Activated CD8-positive, alpha-beta memory T cell treated with anti-CD3 and anti-CD28 coated beads for 1 hour (primary cell): Measurements from ENCODE around the gene TNPO2.

ENCODE experiments used
- DNase-seq, 2 donors: peaks; one replicate each; pipeline ENCODE4 v3.0.0-alpha.2; 2020; ENCODE audit warnings: low read depth in 1 of 2; ENCODE audit errors: extremely low read depth in 1 of 2

TNPO2 gene

DNA sequence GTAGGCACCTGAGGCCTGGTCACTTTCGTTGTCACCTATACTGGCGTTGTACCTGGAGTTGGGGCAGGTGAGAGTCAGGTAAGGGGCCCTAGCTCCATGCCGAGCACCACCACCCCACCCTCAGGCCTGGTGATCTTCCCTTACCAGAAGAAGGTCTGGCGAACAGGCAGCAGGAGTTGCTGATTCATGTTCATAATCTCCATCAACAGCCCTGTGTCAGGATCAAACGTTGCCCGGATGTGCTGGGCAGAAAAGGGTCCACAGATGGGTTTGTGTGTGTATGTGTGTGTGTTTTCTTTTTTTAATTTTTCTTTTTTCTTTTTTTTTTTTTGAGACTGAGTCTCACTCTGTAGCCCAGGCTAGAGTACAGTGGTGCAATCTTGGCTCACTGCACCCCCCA lies 71.5 kb downstream of the TNPO2 start:
- DNase-seq: no peak

GRCh38 chr19:12649941-12650340 lies 73.8 kb downstream of the TNPO2 start:
- DNase-seq: no peak
